H1 (cell line): ENCODE results near the gene SPEF2.

Source experiments
- ATF2 ChIP-seq: IDR thresholded peaks from 2 replicates; pipeline ENCODE4 v1.6.1; 2012; ENCODE audit warnings: low read length, inconsistent platforms
- CTCF ChIP-seq, 3 experiments: IDR thresholded peaks; 1 replicate in 2 of 3; 2 replicates in 1 of 3; pipeline versions ENCODE4 v1.5.1 to v1.6.1; 2011; ENCODE audit warnings: low read length in 3 of 3, mild to moderate bottlenecking in 3 of 3, inconsistent platforms in 2 of 3, low read depth in 1 of 3, moderate library complexity in 1 of 3; ENCODE audit not compliant: insufficient read depth in 1 of 3; ENCODE audit errors: control extremely low read depth in 1 of 3
- MAFK ChIP-seq: IDR thresholded peaks from 2 replicates; pipeline ENCODE4 v1.6.1; 2012; ENCODE audit warnings: low read depth, mild to moderate bottlenecking, improper control_type of control experiment, low read length
- POLR2A ChIP-seq, 2 experiments: IDR thresholded peaks; 1 replicate in 1 of 2; 2 replicates in 1 of 2; pipeline ENCODE4 v1.6.1; 2011; ENCODE audit warnings: low read depth in 2 of 2, low read length in 2 of 2, mild to moderate bottlenecking in 2 of 2; ENCODE audit errors: control extremely low read depth in 1 of 2
- RNF2 ChIP-seq: fragments of 200-900, 300-1000 bp; sonication (generic); IDR thresholded peaks from 2 replicates; pipeline ENCODE4 v1.7.1; 2016; ENCODE audit warnings: borderline replicate concordance, low read depth, mild to moderate bottlenecking, antibody characterized with exemption, low read length; ENCODE audit not compliant: poor library complexity, severe bottlenecking; ENCODE audit errors: missing control alignments
- SIN3A ChIP-seq, 2 experiments: IDR thresholded peaks in 1 of 2; conservative IDR thresholded peaks in 1 of 2; 2 replicates each; pipeline ENCODE4 v1.6.1; 2011 to 2012; ENCODE audit warnings: low read length in 2 of 2, improper control_type of control experiment in 1 of 2, low read depth in 1 of 2, mild to moderate bottlenecking in 1 of 2
- SIX5 ChIP-seq: IDR thresholded peaks from 2 replicates; pipeline ENCODE4 v1.6.1; 2011; ENCODE audit warnings: mild to moderate bottlenecking, low read depth, low read length
- SP2 ChIP-seq: IDR thresholded peaks from 2 replicates; pipeline ENCODE4 v1.6.1; 2012; ENCODE audit warnings: mild to moderate bottlenecking, low read length, inconsistent platforms
- TCF12 ChIP-seq: IDR thresholded peaks from 2 replicates; pipeline ENCODE4 v1.6.1; 2011; ENCODE audit warnings: low read depth, mild to moderate bottlenecking, low read length
- YY1 ChIP-seq: IDR thresholded peaks from 2 replicates; pipeline ENCODE4 v1.6.1; 2011; ENCODE audit warnings: low read depth, mild to moderate bottlenecking, low read length

GRCh38 chr5:35819668-35820067 is 202.0 kb downstream of the SPEF2 start:
- TF ChIP-seq ATF2 (no peak), TCF12 (no peak), CTCF (IDR thresholded peaks at IDR 0.05; ENCODE audit: control extremely low read depth in 1 of 3, insufficient read depth in 1 of 3, low read depth in 1 of 3, low read length in 3 of 3) (no peak), SIX5 (no peak), RNF2 (no peak), MAFK (no peak), SIN3A (conservative IDR thresholded peaks at IDR 0.05 in 1 of 2, IDR thresholded peaks at IDR 0.05 in 1 of 2; ENCODE audit: low read depth in 1 of 2, low read length in 2 of 2) (no peak), POLR2A (IDR thresholded peaks at IDR 0.05; ENCODE audit: control extremely low read depth in 1 of 2, low read depth in 2 of 2, low read length in 2 of 2) (no peak), SP2 (no peak), YY1 (no peak)
